ENCODE results near the gene NAGK. TPM values are rescaled to one million over a fixed set of nuclear protein-coding genes. Genes with fewer than 3 reads are reported as not detected.

Gene NAGK
- total RNA-seq, 1 donor from 2014 or later: 102 TPM

GRCh38 chr2:71122387-71123298, 54.2 kb downstream of the NAGK start:
- TF ChIP-seq CTCF (conservative IDR thresholded peaks at IDR 0.05): no peak
- Mint-ChIP-seq H3K36me3 (peaks cover 28% of the 10 kb centered on the region), H3K27ac (no peak overlapping the region), H3K4me3 (no peak overlapping the region), H3K9me3 (no peaks in the 10 kb centered on the region), H3K4me1 (ENCODE audit: unreplicated experiment) (peaks cover 6% of the 10 kb centered on the region), H3K27me3 (no peaks in the 10 kb centered on the region)
- DNase-seq (ENCODE audit: extremely low spot score, unreplicated experiment): no peak

GRCh38 chr2:71125506-71126294, 57.3 kb downstream of the NAGK start:
- no peak overlapping the region for H3K27ac Mint-ChIP-seq
- no peak for TF ChIP-seq CTCF (conservative IDR thresholded peaks at IDR 0.05)
- no peak for DNase-seq (ENCODE audit: extremely low spot score, unreplicated experiment)
- no peaks in the 10 kb centered on the region for H3K9me3 Mint-ChIP-seq
- H3K36me3 Mint-ChIP-seq: peaks cover 24% of the 10 kb centered on the region
- no peak overlapping the region for H3K4me3 Mint-ChIP-seq
- H3K27me3 Mint-ChIP-seq: no peaks in the 10 kb centered on the region
- peaks cover 10% of the 10 kb centered on the region for H3K4me1 Mint-ChIP-seq (ENCODE audit: unreplicated experiment)

GRCh38 chr2:71126957-71127356, 58.5 kb downstream of the NAGK start:
- peaks cover 16% of the 10 kb centered on the region for H3K36me3 Mint-ChIP-seq
- H3K4me3 Mint-ChIP-seq: no peak overlapping the region

More at GRCh38 chr2:71126957-71127356, 58.5 kb downstream of the NAGK start:
- Mint-ChIP-seq H3K27ac (no peak overlapping the region), H3K9me3 (no peaks in the 10 kb centered on the region), H3K27me3 (no peaks in the 10 kb centered on the region), H3K4me1 (ENCODE audit: unreplicated experiment) (peaks cover 10% of the 10 kb centered on the region)
- no peak for TF ChIP-seq CTCF (conservative IDR thresholded peaks at IDR 0.05)
- DNase-seq (ENCODE audit: extremely low spot score, unreplicated experiment): no peak

Other genes starting within 250 kb of the NAGK start
- gene CLEC4F, start 248.0 kb upstream of the NAGK start, total RNA-seq (ENCODE audit: low replicate concordance): not detected in 2 replicates
- not detected in 2 replicates for gene CD207, start 232.8 kb upstream of the NAGK start, total RNA-seq (ENCODE audit: low replicate concordance)
- 1.2 and 1.3 TPM in 2 replicates for gene VAX2, start 168.1 kb upstream of the NAGK start, total RNA-seq (ENCODE audit: low replicate concordance)
- gene ATP6V1B1, start 132.7 kb upstream of the NAGK start, total RNA-seq (ENCODE audit: low replicate concordance): 6.3 and 8.6 TPM in 2 replicates
- 0.55 and 0.72 TPM in 2 replicates for gene ANKRD53, start 90.0 kb upstream of the NAGK start, total RNA-seq (ENCODE audit: low replicate concordance)
- gene TEX261, start 73.8 kb upstream of the NAGK start, total RNA-seq (ENCODE audit: low replicate concordance): 46.1 and 50.0 TPM in 2 replicates
- gene MCEE, start 61.6 kb downstream of the NAGK start, total RNA-seq (ENCODE audit: low replicate concordance): 16.5 and 20.3 TPM in 2 replicates
- 40.2 and 41.7 TPM in 2 replicates for gene MPHOSPH10, start 62.0 kb downstream of the NAGK start, total RNA-seq (ENCODE audit: low replicate concordance)
- 13.7 and 21.5 TPM in 2 replicates for gene PAIP2B, start 158.5 kb downstream of the NAGK start, total RNA-seq (ENCODE audit: low replicate concordance)

Data from type B pancreatic cell (in vitro differentiated cells).